GM18861 (cell line): ENCODE results near the gene CDC27.
"Not testable (repeated sequence)": the region's sequence is repeated elsewhere in the genome, so short reads cannot be mapped to it uniquely, and the experiment has no call there.

Source experiments
- ATAC-seq: cut with Tn5 transposase; IDR thresholded peaks from one replicate; pipeline ENCODE4 v1.9.1; 2021; ENCODE audit not compliant: unreplicated experiment

CDC27 gene

GRCh38 chr17:47188876-47189731, at the start of gene CDC27:
CDC27 (minus strand) TSS chr17:47189295; CDS start chr17:47189172, 123 bp downstream.
- ATAC-seq = peak; percentile 75

GRCh38 chr17:47238321-47239010, 49.4 kb upstream of the CDC27 start:
- no peak for ATAC-seq

GRCh38 chr17:47237841-47238240, 48.7 kb upstream of the CDC27 start:
- ATAC-seq = no peak

- ATAC-seq = no peak
Measured at GRCh38 chr17:47235923-47236322, 46.8 kb upstream of the CDC27 start.

GRCh38 chr17:47235506-47235905, 46.4 kb upstream of the CDC27 start:
- ATAC-seq = no peak

GRCh38 chr17:47232465-47232864, 43.4 kb upstream of the CDC27 start:
- ATAC-seq = no peak

GRCh38 chr17:47231866-47232265, 42.8 kb upstream of the CDC27 start:
- ATAC-seq = no peak

GRCh38 chr17:47231334-47231733, 42.2 kb upstream of the CDC27 start:
- ATAC-seq = no peak

- no peak for ATAC-seq
Measured at GRCh38 chr17:47230864-47231263, 41.8 kb upstream of the CDC27 start.

- ATAC-seq = no peak
Measured at GRCh38 chr17:47229535-47230443, 40.7 kb upstream of the CDC27 start.

GRCh38 chr17:47227862-47228261, 38.8 kb upstream of the CDC27 start:
- ATAC-seq = no peak

GRCh38 chr17:47225911-47226688, 37.0 kb upstream of the CDC27 start:
- no peak for ATAC-seq

- no peak for ATAC-seq
Measured at GRCh38 chr17:47225436-47225858, 36.4 kb upstream of the CDC27 start.

- ATAC-seq = no peak
Measured at GRCh38 chr17:47224966-47225365, 35.9 kb upstream of the CDC27 start.

- not testable (repeated sequence) for ATAC-seq
Measured at GRCh38 chr17:47224077-47224476, 35.0 kb upstream of the CDC27 start.

- no peak for ATAC-seq
Measured at GRCh38 chr17:47223460-47223859, 34.4 kb upstream of the CDC27 start.

- ATAC-seq = no peak
Measured at GRCh38 chr17:47223007-47223406, 33.9 kb upstream of the CDC27 start.

GRCh38 chr17:47222047-47222446, 33.0 kb upstream of the CDC27 start:
- ATAC-seq = no peak

GRCh38 chr17:47221154-47221553, 32.1 kb upstream of the CDC27 start:
- no peak for ATAC-seq

GRCh38 chr17:47220531-47220999, 31.5 kb upstream of the CDC27 start:
- no peak for ATAC-seq
